HuH-7.5 (cell line): ENCODE results near the gene KRTAP5-8.
"Not testable (repeated sequence)": the region's sequence is repeated elsewhere in the genome, so short reads cannot be mapped to it uniquely, and the experiment has no call there.

Experiments used
- DNase-seq: peaks from one replicate; pipeline ENCODE4 v3.0.0; 2011; ENCODE audit warnings: low spot score

KRTAP5-8 gene

DNA sequence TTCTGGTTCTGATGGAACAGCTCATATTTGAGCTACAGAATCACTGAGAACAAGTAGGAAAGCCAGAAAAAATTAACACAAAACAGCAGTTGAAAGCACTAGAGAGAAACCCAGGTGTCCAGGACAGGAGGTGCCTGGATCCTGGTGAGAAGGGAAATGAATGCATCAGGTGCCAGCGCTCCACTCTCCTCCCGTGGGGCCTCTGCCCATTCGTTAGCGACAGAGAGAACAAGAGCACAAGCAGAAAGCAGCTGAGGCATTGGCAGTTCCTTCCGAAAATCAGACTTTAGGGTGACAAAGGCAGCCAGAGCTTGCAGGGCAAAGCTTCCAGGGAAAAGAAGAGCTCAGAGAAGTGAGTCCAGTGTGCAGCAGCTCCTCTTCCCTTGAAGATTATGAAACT is 30.7 kb upstream of the KRTAP5-8 start:
- DNase-seq = no peak

DNA sequence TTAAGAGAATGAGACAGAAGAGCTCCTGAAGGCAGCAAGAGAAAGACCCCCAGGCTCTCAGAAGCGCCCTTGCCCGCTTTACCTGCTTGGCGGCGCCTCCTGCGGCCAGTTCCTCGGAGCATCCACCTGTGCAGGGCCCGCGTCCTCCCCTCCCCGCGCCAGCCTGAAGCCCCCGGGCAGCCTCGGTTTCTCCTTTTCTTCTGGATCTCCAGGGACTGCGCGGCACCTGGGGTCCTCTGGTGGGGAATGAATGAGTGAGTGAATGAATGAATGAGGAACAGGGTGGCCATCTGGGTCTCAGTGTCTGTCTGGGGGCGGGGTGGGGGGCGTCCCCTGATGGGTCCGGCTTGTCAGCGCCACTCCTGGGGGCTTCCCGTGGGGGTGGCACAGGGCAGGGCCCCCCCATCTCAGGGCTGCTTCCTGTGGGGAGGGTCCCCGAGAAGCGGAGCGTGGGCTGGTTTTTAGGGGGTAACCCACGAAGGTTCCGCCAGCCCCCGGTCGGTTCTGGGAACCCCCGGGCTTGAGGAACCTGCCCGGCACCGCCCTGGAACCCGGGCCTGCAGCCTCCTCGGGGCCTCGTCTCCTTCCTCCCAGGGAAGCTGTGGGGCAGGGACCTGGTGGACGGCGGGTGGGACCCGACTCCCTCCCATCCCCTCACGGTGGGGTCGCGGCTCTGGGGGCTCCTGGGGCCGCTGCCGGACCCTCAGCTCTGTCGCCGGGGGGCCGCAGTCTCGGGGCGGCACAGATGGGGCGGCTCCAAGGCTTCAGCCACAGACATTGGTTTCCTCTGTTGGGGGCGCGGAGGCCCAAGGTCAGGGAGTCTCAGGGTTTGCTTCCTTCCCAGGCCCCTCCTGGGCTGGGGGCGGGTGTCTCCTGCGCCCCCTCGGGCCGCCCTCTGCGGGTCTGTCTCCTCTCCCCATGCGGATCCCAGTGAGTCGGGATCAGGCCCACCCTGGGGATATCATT is 19.0 kb upstream of the KRTAP5-8 start:
- no peak for DNase-seq

DNA sequence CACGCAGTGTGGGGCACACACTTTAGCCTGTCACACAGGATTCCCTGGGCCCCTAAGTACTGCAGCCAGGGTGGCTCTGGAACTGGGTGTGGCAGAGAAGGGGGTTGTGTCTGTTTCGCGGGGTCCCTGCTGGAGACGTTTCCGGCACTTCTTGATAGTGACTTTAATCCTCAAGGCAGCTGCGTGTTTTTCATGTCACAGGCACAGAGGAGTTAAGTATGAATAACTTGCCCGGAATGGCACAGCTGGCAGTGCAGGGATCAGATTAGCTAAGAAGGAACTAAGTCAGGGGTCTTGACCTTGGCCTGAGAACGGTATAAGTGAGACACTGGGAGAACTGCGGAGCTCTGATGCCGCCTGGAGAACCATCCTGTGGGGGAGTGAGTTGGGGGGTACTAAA is 18.3 kb upstream of the KRTAP5-8 start:
- DNase-seq = no peak

DNA sequence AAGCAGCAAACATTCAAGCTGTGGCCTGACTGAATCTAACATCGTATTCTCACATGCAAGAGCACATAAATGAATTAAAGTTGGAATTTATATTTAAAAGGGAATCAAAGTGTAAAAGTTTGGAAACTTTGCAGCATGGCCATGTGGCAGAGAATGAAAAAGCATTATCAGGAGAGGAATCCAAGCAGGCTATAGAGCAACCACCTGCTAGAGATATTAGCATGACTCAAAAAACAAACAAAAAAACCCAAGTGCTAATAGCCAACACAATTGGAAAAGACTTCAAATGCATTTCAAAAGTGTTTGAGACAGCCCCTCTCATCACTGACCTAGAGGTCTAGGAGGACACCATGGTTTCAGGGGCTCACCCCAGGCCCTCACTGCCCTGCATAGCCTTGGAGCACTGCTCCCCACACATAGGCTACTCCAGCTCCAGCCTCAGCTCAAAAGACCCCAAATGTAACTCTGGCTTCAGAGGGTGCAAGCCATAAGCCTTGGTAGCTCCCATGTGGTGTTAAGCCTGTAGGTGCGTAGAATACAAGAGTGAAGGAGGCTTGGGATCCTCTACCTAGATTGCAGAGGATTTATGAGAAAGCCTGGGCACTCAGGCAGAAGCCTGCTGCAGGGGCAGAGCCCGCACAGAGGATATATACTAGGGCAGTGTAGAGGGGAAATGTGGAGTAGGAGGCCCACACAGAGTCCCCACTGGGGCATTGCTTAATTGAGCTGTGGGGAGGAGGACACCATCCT is 12.5 kb upstream of the KRTAP5-8 start:
- no peak for DNase-seq

DNA sequence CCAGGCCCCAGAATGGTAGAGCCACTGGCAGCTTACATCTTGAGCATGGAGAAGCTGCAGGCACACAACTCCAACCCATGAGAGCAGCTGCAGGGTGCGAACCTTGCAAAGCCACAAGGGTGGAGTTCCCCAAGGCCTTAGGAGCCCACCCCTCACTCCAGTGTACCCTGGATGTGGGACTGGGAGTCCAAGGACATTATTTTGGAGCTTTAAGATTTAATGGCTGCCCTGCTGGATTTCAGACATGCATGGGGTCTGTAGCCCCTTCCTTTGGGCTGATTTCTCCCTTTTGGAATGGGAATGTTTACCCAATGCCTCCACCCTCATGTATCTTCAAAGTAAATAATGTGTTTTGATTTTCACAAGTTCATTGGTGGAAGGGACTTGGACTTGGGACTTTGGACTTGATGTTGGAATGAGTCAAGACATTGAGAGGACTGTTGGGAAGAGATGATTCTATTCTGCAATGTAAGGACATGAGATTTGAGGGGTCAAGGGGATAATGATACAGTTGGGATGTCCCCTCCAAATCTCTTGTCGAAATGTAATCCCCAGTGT is 11.8 kb upstream of the KRTAP5-8 start:
- DNase-seq = no peak

DNA sequence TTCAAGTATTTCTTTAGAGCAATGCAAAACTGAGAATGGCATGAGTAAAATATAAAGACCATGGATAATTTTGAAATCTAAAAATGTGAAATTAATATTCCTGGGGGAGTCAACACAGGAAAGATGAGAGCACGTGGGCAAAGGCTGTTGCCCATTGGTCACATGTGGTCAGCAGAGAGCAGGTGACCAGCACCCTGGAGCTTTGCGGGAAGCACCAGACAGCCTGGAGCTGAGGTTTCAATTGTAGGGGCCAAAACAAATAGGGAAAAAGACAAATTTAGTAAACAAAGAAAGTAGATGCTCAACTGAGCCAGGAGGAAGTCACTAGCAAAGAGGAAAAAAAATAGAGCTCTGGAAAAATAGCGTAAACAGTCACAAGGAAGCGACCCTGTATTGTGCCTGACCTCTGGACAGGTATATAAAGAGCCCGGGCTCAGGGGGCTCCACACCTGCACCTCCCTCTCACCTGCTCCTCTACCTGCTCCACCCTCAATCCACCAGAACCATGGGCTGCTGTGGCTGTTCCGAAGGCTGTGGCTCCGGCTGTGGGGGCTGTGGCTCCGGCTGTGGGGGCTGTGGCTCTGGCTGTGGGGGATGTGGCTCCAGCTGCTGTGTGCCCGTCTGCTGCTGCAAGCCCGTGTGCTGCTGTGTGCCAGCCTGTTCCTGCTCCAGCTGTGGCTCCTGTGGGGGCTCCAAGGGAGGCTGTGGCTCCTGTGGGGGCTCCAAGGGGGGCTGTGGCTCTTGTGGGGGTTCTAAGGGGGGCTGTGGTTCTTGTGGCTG is 10.8 kb upstream of the KRTAP5-8 start, which contains the start of gene KRTAP5-7:
KRTAP5-7 (plus strand) TSS at position 472 of the 780 bp plus-strand sequence; CDS start at position 506, 34 bp downstream.
- DNase-seq = not testable (repeated sequence)

DNA sequence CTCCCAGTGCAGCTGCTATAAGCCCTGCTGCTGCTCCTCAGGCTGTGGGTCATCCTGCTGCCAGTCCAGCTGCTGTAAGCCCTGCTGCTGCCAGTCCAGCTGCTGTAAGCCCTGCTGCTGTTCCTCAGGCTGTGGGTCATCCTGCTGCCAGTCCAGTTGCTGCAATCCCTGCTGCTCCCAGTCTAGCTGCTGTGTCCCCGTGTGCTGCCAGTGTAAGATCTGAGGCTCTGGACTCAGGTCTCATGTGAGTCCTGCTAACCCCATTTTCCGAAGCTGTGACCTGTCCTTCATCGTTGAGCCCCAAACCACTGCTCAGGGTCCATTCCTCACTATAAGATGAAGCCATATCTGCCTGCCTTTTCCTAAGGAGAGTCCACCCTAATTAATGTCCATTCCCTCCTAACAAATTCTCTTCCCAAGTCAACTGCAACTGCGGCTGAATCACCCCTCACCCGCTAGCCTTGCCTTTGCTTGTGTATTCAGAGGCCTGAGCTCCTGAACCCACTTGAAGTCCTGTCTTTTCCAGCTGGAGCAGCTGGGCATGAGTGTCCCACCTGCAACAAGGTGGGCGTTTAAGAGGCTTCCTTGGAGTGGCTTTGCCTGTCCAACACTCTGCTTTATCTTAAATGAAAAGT is 10.1 kb upstream of the KRTAP5-8 start:
- no peak for DNase-seq

DNA sequence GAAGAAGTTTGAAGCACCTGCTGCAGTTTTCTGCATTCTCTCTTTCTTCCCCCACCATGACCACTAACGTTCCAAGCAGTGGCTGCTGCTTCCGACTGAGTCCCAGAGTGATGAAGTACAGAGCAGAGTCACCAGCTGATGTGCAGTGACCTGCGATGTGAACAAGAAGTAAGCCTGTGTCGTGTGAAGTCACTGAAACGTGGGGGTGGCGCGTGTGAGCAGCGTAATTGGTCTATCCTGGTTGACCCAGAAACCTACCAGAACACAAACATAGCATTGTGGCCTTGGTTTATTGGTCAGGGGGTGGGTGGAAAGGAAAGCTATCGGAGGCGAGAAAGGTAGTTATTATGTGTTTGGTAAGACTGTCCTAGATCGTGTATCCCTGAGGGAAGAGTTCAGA is 7.2 kb upstream of the KRTAP5-8 start:
- no peak for DNase-seq

DNA sequence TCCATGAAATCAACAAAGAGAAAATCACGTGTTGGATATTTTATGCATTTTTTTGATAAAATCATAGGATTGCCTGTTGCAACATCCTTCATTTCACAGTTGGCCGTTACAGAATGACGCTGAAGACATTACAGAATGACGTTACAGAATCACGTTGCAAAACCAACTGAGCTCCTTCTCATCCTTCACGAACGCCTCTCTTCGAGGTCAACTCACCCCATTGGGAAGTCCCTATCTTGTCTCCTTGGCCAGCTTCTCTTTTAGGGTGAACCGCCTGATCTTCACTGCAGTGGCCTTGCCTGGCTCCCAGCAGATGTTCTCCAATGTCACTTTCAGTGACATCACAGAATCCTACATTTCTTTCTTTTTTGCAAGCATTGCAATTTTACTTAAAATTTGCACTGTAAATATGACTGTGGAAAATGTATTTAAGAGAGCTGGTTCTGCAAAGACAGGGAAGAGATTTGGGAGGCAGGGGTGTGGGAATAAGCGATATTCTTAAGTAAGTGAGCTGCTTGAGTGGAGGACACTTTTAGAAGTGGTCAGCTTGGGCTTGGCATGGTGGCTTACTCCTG is 5.7 kb upstream of the KRTAP5-8 start:
- DNase-seq = no peak

DNA sequence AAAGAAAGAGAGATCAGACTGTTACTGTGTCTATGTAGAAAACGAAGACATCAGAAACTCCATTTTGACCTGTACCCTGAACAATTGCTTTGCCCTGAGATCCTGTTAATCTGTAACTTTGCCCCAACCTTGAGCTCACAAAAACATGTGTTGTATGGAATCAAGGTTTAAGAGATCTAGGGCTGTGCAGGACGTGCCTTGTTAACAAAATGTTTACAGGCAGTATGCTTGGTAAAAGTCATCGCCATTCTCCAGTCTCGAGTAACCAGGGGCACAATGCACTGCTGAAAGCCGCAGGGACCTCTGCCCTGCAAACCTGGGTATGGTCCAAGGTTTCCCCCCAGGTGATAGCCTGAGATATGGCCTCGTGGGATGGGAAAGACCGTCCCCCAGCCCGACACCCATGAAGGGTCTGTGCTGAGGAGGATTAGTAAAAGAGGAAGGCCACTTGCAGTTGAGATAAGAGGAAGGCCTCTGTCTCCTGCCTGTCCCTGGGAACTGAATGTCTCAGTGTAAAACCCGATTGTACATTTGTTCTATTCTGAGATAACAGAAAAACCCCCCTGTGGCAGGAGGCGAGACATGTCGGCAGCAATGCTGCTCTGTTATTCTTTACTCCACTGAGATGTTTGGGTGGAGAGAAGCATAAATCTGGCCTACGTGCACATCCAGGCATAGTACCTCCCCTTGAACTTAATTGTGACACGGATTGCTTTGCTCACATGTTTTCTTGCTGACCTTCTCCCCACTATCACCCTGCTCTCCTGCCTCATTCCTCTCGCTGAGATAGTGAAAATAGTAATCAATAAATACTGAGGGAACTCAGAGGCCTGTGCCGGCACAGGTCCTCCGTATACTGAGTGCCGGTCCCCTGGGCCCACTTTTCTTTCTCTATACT is 2.9 kb upstream of the KRTAP5-8 start:
- DNase-seq = not testable (repeated sequence)

DNA sequence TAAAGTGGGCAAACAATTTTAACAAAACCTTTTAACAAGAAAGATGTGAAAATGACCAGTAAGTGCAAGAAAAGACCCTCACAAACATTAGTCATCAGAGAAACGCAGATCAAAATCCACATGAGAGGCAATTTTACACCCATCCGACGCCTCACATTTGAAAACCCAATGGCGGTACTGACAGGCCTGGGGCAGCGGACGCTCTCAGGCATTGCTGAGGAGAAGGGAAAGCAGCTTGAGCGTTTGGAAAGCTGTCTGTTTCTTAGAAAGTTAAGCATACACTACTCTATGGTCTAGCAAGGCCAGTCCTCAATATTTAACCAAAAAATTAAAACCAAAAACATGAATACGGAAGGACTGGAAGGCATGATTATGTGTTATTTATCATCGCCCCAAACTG is 2.0 kb upstream of the KRTAP5-8 start:
- DNase-seq = no peak

DNA sequence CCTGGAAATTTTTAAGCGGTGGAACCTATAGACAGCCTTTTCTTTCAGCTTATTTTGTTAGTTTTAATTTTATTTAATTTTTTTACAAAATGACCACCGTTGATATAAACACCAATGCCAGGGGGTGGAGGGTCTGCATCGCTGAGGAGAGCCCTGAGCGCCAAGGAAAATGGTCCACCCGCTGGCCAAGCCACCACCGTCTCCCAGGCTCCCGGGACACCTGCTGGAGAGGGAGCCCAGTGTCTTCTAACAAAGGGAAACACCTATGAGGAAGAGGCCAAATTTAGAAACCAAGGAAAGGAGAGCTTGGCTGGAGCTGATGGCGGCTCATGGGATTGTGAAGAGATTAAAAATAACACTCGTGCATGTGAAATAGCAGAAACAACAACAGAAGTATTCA is 288 bp upstream of the KRTAP5-8 start:
- DNase-seq = no peak

DNA sequence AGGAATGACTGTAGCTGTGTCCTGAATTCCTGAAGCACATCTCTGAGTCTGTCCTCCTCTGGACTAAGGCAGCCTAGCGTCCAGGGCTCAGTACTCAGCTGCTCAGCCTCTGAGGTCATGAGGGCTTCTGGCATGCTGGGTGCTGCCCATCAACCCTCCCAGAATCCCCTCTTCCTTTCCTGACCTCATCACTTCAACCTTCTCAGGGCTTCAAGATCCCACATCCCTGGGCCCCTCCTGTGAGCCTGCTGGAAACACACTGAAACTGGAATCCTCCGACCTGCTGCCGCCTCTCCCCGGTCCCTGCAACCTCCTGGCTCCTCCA is 803 bp downstream of the KRTAP5-8 start:
- no peak for DNase-seq

DNA sequence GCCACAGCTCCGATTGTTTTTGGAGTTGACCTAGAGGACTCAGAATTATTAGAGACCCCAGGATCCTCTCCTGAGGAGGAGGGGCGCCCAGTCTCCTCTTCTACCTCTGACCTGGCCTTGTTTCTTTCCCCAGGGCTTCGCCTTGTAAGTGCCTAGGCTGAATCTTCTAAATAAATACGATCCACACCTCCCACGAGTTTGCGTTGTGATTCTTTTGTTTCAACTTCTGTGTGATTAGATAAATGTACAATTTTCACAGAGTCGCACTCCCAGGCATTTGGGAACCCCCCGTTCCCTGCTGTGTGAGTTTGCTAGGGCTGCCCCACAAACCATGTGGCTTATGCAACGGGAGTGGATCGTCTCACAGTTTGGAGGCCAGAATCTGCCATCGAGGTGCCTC is 1.2 kb downstream of the KRTAP5-8 start:
- no peak for DNase-seq

DNA sequence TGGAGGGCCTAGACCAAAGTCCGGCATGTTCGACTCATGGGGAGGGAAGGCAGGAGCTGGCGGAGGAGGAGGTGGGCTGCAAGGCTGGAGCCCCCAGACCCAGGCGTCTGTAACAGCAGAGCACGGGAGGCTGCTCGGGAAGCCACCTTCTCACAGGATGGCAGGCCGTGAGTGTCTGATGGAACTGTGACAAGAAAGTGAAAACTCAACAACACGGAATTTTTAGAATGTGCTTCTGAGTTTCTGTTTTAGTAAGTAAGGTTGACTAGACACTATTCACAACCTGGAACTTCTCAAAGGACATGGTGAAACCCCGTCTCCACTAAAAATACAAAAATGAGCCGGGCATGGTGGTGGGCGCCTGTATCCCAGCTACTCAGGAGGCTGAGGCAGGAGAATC is 2.1 kb downstream of the KRTAP5-8 start:
- DNase-seq = not testable (repeated sequence)

DNA sequence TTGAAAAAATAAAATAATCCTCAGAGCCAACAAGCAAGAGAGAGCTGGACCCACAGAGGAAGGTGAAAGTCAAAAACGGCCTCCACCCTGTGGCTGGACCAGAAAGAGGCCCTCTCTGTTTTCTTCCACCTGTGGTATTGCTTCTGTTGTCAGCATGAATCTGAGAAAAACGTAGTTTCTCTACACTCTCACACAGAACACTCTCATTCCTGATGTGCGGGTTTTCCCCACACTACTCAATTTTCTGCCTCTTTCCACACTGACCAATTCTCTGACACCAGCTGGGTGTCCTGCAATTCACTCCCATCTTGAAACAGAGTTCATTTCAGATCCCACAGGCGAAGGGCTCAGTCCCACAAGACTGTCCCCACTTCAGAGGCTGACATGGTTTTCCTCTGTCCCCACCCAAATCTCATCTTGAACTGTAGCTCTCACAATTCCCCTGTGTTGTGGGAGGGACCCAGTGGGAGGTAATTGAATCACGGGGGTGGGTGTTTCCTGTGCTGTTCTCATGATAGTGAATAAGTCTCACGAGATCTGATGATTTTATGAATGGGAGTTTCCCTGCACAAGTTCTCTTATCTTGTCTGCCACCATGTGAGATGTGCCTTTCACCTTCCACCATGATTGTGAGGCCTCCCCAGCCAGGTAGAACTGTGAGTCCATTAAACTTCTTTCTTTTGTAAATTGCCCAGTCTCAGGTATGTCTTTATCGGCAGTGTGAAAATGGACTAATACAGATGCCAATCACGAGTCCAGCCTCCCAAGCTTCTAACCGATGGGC is 2.9 kb downstream of the KRTAP5-8 start:
- DNase-seq = not testable (repeated sequence)

DNA sequence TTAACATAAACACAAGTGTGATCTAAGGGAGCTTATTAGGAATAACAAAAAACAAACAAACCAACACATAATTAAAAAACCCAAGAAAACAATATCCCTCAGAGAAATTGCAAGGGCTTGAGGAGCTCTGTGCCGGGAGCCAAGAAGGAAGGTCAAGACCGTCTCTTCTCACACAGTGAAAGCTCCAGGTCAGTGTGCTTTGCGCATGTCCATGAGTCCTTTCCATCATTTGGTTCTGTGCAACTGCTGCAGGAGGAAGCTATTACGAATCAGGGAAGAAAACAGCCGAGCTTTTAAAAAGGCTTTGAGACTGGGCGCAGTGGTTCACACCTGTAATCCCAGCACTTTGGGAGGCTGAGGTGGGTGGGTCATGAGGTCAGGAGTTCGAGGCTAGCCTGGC is 4.6 kb downstream of the KRTAP5-8 start:
- DNase-seq = no peak

DNA sequence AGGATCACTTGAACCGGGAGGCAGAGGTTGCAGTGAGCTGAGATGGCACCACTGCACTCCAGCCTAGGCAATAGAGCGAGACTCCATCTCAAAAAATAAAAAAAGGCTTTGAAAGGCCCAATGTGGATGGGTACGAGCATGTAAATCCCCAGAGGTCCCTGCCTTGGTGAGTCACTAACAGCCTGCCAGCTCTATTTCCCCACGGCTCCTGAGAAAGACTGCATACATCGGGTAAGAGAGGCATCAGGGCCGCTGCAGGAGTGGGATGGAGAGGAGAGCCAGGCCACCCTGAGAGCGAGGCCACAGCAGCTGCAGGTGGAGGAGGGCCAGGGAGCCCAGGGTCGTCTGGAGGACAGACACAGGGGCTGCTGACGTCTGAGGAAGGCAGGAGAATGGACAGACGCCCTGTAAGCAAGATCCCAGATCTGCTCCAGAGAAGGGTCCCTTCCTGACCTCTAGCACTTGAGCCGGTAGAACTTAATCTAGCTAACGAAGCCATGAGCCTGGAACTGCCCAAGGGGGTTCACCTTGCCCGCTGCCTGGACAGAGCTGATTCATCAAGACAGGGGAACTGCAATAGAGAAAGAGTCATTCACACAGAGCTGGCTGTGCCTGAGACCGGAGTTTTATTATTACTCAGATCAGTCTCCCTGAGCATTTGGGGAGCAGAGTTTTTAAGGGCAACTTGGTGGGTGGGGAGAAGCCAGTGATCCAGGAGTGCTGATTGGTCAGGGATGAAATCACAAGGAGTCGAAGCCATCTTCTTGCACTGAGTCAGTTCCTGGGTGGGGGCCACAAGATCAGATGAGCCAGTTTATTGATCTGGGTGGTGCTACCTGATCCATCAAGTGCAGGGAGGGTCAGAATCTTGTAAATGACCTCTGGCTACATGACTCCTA is 5.3 kb downstream of the KRTAP5-8 start:
- DNase-seq = no peak
